Liver (tissue), 9 donors: Measurements from ENCODE around the gene HLA-DOB. TPM values are rescaled to one million over a fixed set of nuclear protein-coding genes. Genes with fewer than 3 reads are reported as not detected.

Source experiments
- DNase-seq: peaks from one replicate; pipeline ENCODE4 v3.0.0-alpha.2; 2017; ENCODE audit warnings: low spot score
- H3K27ac ChIP-seq, 2 donors: one replicate each; pipeline ENCODE4 v1.7.0; 2013; ENCODE audit warnings: inconsistent platforms in 2 of 2, low read length in 2 of 2, control low read depth in 1 of 2, low read depth in 1 of 2, mild to moderate bottlenecking in 1 of 2
- H3K27me3 ChIP-seq, 4 donors: one replicate each; pipeline versions ENCODE4 v1.6.1 to v1.7.0; 2013; ENCODE audit warnings: low read length in 3 of 4, inconsistent platforms in 1 of 4, mild to moderate bottlenecking in 1 of 4, moderate library complexity in 1 of 4; ENCODE audit not compliant: control insufficient read depth in 4 of 4, insufficient read depth in 4 of 4
- H3K36me3 ChIP-seq, 4 donors: one replicate each; pipeline versions ENCODE4 v1.6.1 to v1.7.0; 2013; ENCODE audit warnings: low read length in 3 of 4, mild to moderate bottlenecking in 3 of 4, low read depth in 1 of 4, moderate library complexity in 1 of 4; ENCODE audit not compliant: control insufficient read depth in 4 of 4, insufficient read depth in 3 of 4
- H3K4me1 ChIP-seq, 4 donors: one replicate each; pipeline versions ENCODE4 v1.6.1 to v1.7.0; 2013; ENCODE audit warnings: low read length in 3 of 4, mild to moderate bottlenecking in 3 of 4, moderate library complexity in 1 of 4; ENCODE audit not compliant: control insufficient read depth in 4 of 4, insufficient read depth in 4 of 4
- H3K4me3 ChIP-seq, 3 donors: one replicate each; pipeline versions ENCODE4 v1.6.1 to v1.7.0; 2013; ENCODE audit warnings: low read length in 3 of 3, control low read depth in 1 of 3, low read depth in 1 of 3, mild to moderate bottlenecking in 1 of 3
- H3K9ac ChIP-seq, 2 donors: one replicate each; pipeline ENCODE4 v1.7.0; 2013; ENCODE audit warnings: low read length in 2 of 2, mild to moderate bottlenecking in 2 of 2, moderate library complexity in 2 of 2, control low read depth in 1 of 2, low read depth in 1 of 2
- H3K9me3 ChIP-seq, 4 donors: one replicate each; pipeline versions ENCODE4 v1.6.1 to v1.7.0; 2013; ENCODE audit warnings: low read length in 3 of 4; ENCODE audit not compliant: control insufficient read depth in 4 of 4
- EGR1 ChIP-seq, 2 donors: IDR thresholded peaks; 2 replicates each; pipeline ENCODE4 v1.6.1; 2016 to 2018; ENCODE audit warnings: antibody characterized with exemption in 2 of 2, low read depth in 2 of 2
- FOXA1 ChIP-seq: IDR thresholded peaks from 2 replicates; pipeline ENCODE4 v1.6.1; 2016; ENCODE audit warnings: antibody characterized with exemption
- FOXA2 ChIP-seq: IDR thresholded peaks from 2 replicates; pipeline ENCODE4 v1.6.1; 2016; ENCODE audit warnings: antibody characterized with exemption
- GABPA ChIP-seq, 2 donors: IDR thresholded peaks in 1 of 2; conservative IDR thresholded peaks in 1 of 2; 2 replicates each; pipeline ENCODE4 v1.6.1; 2016; ENCODE audit warnings: antibody characterized with exemption in 2 of 2, mild to moderate bottlenecking in 1 of 2, moderate library complexity in 1 of 2
- HNF4A ChIP-seq, 2 donors: conservative IDR thresholded peaks; 2 replicates each; pipeline ENCODE4 v1.6.1; 2016; ENCODE audit warnings: antibody characterized with exemption in 2 of 2, mild to moderate bottlenecking in 2 of 2
- HNF4G ChIP-seq: IDR thresholded peaks from 2 replicates; pipeline ENCODE4 v1.6.1; 2016; ENCODE audit warnings: antibody characterized with exemption
- JUND ChIP-seq, 2 donors: IDR thresholded peaks; 2 replicates each; pipeline ENCODE4 v1.6.1; 2016; ENCODE audit warnings: antibody characterized with exemption in 2 of 2
- NR2F2 ChIP-seq: IDR thresholded peaks from 2 replicates; pipeline ENCODE4 v1.6.1; 2016; ENCODE audit warnings: antibody characterized with exemption
- RAD21 ChIP-seq, 2 donors: IDR thresholded peaks; 2 replicates each; pipeline ENCODE4 v1.6.1; 2016; ENCODE audit warnings: antibody characterized with exemption in 2 of 2, mild to moderate bottlenecking in 2 of 2
- RXRA ChIP-seq, 2 donors: IDR thresholded peaks; 2 replicates each; pipeline ENCODE4 v1.6.1; 2017 to 2018; ENCODE audit warnings: antibody characterized with exemption in 2 of 2, mild to moderate bottlenecking in 1 of 2
- SP1 ChIP-seq: IDR thresholded peaks from 2 replicates; pipeline ENCODE4 v1.6.1; 2018; ENCODE audit warnings: antibody characterized with exemption, mild to moderate bottlenecking
- TAF1 ChIP-seq: conservative IDR thresholded peaks from 2 replicates; pipeline ENCODE4 v1.6.1; 2016; ENCODE audit warnings: antibody characterized with exemption, mild to moderate bottlenecking
- YY1 ChIP-seq: IDR thresholded peaks from 2 replicates; pipeline ENCODE4 v1.6.1; 2016; ENCODE audit warnings: antibody characterized with exemption, mild to moderate bottlenecking
- WGBS: extraction: QIAGEN DNeasy Blood & Tissue Kit; methylation state at CpG from one replicate; pipeline ENCODE4 v1.1.7; 2013; 5-methylcytosine and 5-hydroxymethylcytosine counted together
- polyA plus RNA-seq, 2 donors: library from polyadenylated mRNA; stranded (reverse) in 1 of 2; unstranded in 1 of 2; fragments of 200-250 nt in 1 of 2; fragments of >200 nt in 1 of 2; fragmentation: Nextera tagmentation in 1 of 2; extraction: Ambion mirVana in 1 of 2; gene quantifications; one replicate each; pipeline versions ENCODE4 v1.2.1 to v1.2.3, GENCODE V29; 2013 to 2015
- total RNA-seq, 2 donors: library from RNA; depleted of rRNA; stranded (reverse); fragments of >200 nt; gene quantifications; one replicate each; pipeline ENCODE4 v1.2.3, GENCODE V29; 2014
- TF ChIP-seq, protein P1 (sequence below): fragments of 150-350 bp; IDR thresholded peaks from 2 replicates; pipeline ENCODE4 v1.5.1; 2017; ENCODE audit warnings: improper control_type of control experiment, low read depth, low read length; ENCODE audit not compliant: missing input control
- TF ChIP-seq, protein P2 (sequence below): IDR thresholded peaks from 2 replicates; pipeline ENCODE4 v1.6.1; 2016; ENCODE audit warnings: antibody characterized with exemption
- TF ChIP-seq, protein P3 (sequence below): IDR thresholded peaks from 2 replicates; pipeline ENCODE4 v1.6.1; 2016; ENCODE audit warnings: antibody characterized with exemption
- TF ChIP-seq, protein P4 (sequence below): IDR thresholded peaks from 2 replicates; pipeline ENCODE4 v1.6.1; 2016; ENCODE audit warnings: antibody characterized with exemption, mild to moderate bottlenecking
- TF ChIP-seq, protein P5 (sequence below): IDR thresholded peaks from 2 replicates; pipeline ENCODE4 v1.6.1; 2016; ENCODE audit warnings: antibody characterized with exemption
- donor health status: healthy.
- donor health status: healthy.
- donor health status: healthy.
- donor health status: healthy.
- donor health status: healthy.

The HLA-DOB gene
- total and polyA plus RNA-seq, 4 donors = 0.16 to 0.67 (median 0.25) TPM; not detected in 1

DNA sequence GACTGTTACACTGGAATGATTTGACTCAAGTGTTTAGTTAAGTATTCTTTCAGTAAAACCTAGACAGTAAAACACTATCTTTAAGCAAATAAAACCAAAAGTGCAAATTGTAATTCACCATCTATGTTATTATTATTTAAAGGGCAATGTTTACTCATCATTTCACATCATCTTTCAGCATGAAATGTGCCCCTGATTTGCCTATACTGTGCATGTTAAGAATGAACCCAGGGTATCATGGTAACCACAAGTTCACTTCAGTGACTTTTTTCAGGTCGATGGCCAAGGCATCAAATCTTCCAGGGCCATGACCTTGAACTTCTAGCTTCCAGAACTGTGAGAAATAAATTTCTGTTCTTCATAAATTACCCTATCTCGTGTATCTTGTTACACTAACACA, 2.1 kb upstream of the HLA-DOB start:
- no peaks in the 10 kb centered on the region for H3K9me3 ChIP-seq
- no peak overlapping the region for H3K27ac ChIP-seq
- no peaks in the 10 kb centered on the region for H3K36me3 ChIP-seq
- H3K27me3 ChIP-seq = no peaks in the 10 kb centered on the region
- no peaks in the 10 kb centered on the region for H3K4me1 ChIP-seq
- no peak for DNase-seq
- 75% methylated on average over 2 of the region's 2 CpGs for WGBS
- H3K4me3 ChIP-seq = no peak overlapping the region
- no peak overlapping the region for H3K9ac ChIP-seq
- TF ChIP-seq TAF1 (no peak), JUND (IDR thresholded peaks at IDR 0.05) (no peak), FOXA1 (no peak), FOXA2 (no peak), GABPA (IDR thresholded peaks at IDR 0.05 in 1 of 2, conservative IDR thresholded peaks at IDR 0.05 in 1 of 2) (no peak), RXRA (IDR thresholded peaks at IDR 0.05) (no peak), HNF4A (conservative IDR thresholded peaks at IDR 0.05) (no peak), EGR1 (IDR thresholded peaks at IDR 0.05; ENCODE audit: low read depth in 2 of 2) (no peak), RAD21 (IDR thresholded peaks at IDR 0.05) (no peak), YY1 (no peak), NR2F2 (no peak), SP1 (no peak), HNF4G (no peak)
- TF ChIP-seq, protein P1, sequence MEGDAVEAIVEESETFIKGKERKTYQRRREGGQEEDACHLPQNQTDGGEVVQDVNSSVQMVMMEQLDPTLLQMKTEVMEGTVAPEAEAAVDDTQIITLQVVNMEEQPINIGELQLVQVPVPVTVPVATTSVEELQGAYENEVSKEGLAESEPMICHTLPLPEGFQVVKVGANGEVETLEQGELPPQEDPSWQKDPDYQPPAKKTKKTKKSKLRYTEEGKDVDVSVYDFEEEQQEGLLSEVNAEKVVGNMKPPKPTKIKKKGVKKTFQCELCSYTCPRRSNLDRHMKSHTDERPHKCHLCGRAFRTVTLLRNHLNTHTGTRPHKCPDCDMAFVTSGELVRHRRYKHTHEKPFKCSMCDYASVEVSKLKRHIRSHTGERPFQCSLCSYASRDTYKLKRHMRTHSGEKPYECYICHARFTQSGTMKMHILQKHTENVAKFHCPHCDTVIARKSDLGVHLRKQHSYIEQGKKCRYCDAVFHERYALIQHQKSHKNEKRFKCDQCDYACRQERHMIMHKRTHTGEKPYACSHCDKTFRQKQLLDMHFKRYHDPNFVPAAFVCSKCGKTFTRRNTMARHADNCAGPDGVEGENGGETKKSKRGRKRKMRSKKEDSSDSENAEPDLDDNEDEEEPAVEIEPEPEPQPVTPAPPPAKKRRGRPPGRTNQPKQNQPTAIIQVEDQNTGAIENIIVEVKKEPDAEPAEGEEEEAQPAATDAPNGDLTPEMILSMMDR = no peak
- TF ChIP-seq, protein P2, sequence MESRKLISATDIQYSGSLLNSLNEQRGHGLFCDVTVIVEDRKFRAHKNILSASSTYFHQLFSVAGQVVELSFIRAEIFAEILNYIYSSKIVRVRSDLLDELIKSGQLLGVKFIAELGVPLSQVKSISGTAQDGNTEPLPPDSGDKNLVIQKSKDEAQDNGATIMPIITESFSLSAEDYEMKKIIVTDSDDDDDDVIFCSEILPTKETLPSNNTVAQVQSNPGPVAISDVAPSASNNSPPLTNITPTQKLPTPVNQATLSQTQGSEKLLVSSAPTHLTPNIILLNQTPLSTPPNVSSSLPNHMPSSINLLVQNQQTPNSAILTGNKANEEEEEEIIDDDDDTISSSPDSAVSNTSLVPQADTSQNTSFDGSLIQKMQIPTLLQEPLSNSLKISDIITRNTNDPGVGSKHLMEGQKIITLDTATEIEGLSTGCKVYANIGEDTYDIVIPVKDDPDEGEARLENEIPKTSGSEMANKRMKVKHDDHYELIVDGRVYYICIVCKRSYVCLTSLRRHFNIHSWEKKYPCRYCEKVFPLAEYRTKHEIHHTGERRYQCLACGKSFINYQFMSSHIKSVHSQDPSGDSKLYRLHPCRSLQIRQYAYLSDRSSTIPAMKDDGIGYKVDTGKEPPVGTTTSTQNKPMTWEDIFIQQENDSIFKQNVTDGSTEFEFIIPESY = no peak
- TF ChIP-seq, protein P3, sequence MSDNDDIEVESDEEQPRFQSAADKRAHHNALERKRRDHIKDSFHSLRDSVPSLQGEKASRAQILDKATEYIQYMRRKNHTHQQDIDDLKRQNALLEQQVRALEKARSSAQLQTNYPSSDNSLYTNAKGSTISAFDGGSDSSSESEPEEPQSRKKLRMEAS = no peak
- TF ChIP-seq, protein P4, sequence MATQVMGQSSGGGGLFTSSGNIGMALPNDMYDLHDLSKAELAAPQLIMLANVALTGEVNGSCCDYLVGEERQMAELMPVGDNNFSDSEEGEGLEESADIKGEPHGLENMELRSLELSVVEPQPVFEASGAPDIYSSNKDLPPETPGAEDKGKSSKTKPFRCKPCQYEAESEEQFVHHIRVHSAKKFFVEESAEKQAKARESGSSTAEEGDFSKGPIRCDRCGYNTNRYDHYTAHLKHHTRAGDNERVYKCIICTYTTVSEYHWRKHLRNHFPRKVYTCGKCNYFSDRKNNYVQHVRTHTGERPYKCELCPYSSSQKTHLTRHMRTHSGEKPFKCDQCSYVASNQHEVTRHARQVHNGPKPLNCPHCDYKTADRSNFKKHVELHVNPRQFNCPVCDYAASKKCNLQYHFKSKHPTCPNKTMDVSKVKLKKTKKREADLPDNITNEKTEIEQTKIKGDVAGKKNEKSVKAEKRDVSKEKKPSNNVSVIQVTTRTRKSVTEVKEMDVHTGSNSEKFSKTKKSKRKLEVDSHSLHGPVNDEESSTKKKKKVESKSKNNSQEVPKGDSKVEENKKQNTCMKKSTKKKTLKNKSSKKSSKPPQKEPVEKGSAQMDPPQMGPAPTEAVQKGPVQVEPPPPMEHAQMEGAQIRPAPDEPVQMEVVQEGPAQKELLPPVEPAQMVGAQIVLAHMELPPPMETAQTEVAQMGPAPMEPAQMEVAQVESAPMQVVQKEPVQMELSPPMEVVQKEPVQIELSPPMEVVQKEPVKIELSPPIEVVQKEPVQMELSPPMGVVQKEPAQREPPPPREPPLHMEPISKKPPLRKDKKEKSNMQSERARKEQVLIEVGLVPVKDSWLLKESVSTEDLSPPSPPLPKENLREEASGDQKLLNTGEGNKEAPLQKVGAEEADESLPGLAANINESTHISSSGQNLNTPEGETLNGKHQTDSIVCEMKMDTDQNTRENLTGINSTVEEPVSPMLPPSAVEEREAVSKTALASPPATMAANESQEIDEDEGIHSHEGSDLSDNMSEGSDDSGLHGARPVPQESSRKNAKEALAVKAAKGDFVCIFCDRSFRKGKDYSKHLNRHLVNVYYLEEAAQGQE = no peak
- TF ChIP-seq, protein P5, sequence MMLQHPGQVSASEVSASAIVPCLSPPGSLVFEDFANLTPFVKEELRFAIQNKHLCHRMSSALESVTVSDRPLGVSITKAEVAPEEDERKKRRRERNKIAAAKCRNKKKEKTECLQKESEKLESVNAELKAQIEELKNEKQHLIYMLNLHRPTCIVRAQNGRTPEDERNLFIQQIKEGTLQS = no peak
